HG03159 (cell line): Measurements from ENCODE around the gene ABHD15.

Experiments
- ATAC-seq: cut with Tn5 transposase; IDR thresholded peaks from one replicate; pipeline ENCODE4 v1.9.1; 2021; ENCODE audit warnings: mild to moderate bottlenecking, moderate library complexity; ENCODE audit not compliant: unreplicated experiment

The ABHD15 gene

GRCh38 chr17:29544066-29544465 is 22.8 kb downstream of the ABHD15 start:
- no peak for ATAC-seq

GRCh38 chr17:29533976-29534375 is 32.9 kb downstream of the ABHD15 start:
- no peak for ATAC-seq

DNA sequence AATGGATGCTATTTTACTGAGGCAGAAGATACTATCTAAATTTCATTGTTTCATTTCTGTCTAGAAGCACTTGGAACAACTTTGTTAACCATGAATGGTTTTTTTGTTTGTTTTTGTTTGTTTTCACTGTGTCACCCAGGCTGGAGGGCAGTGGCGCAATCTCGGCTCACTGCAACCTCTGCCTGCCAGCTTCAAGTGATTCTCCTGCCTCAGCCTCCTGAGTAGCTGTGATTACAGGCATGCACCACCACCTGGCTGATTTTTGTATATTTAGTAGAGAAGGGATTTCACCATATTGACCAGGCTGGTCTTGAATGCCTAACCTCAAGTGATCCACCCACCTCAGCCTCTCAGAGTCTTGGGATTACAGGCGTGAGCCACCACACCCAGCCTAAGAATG is 40.5 kb downstream of the ABHD15 start:
- no peak for ATAC-seq

- no peak for ATAC-seq
Measured at GRCh38 chr17:29524692-29525091, 42.1 kb downstream of the ABHD15 start.

DNA sequence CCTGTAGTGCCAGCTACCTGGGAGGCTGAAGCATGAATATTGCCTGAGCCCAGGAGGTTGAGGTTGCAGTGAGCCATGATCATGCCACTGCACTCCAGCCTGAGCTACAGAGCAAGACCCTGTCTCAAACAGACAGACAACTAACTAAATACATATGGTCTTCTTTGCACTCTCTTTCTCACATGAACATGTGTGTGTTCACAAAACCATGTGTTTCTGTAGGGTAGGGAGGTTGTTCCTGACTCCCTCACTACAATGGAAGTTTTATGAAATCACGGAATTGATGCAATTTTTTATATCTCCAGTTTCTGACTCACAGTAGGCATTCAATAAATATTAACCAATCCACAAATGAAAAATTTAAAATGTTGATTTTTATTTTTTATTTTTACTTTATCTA is 48.5 kb downstream of the ABHD15 start:
- no peak for ATAC-seq

GRCh38 chr17:29514792-29515191 is 52.0 kb downstream of the ABHD15 start:
- ATAC-seq = no peak

GRCh38 chr17:29510953-29511352 is 55.9 kb downstream of the ABHD15 start:
- no peak for ATAC-seq
